SH-SY5Y (cell line): ENCODE measurements around the gene CADPS2.

Experiments
- GATA2 ChIP-seq: IDR thresholded peaks from 2 replicates; pipeline ENCODE4 v1.6.1; 2011; ENCODE audit warnings: mild to moderate bottlenecking, low read depth, low read length
- GATA3 ChIP-seq: IDR thresholded peaks from 2 replicates; pipeline ENCODE4 v1.6.1; 2011; ENCODE audit warnings: low read depth, mild to moderate bottlenecking, low read length, moderate library complexity

- no peak for TF ChIP-seq GATA3
- no peak for TF ChIP-seq GATA2
Observed at GRCh38 chr7:122311734-122312450, 574.4 kb downstream of the CADPS2 start.
